Placental epithelial cell (primary cell): ENCODE results near the gene MARK3. TPM values are rescaled to one million over a fixed set of nuclear protein-coding genes. Genes with fewer than 3 reads are reported as not detected.

Experiments used
- small RNA-seq: library from RNA; depleted of rRNA; stranded (forward); fragments of <200 nt; gene quantifications from one replicate; pipeline ENCODE3, GENCODE V24; 2012
- total RNA-seq: library from RNA; depleted of rRNA; stranded (reverse); fragments of >200 nt; gene quantifications from 2 replicates; pipeline ENCODE4 v1.2.3, GENCODE V29; 2012

The MARK3 gene
- total RNA-seq = 88.7 and 98.3 TPM in 2 replicates

GRCh38 chr14:103385152-103385928 is at the start of gene MARK3:
TSS of gene MARK3 (plus strand) at chr14:103385415. CDS start at chr14:103386030, 615 bp downstream.

GRCh38 chr14:103522649-103523574 is 137.7 kb downstream of the MARK3 start, which contains the start of gene CKB:
TSS of gene CKB (minus strand) at chr14:103522830. CDS start at chr14:103522493, 337 bp downstream.

GRCh38 chr14:103528587-103529382 is 143.6 kb downstream of the MARK3 start, which contains the start of gene TRMT61A:
TSS of gene TRMT61A (plus strand) at chr14:103529196. CDS start at chr14:103529979, 783 bp downstream.

Small RNA genes within 50 kb of the gene (small RNA-seq; reads per million reads assigned to genes)
- gene RNU7-160P (not detected), gene SNORA28 (1,696 reads per million, percentile 100 among the genes with 10 or more reads in this experiment)

Other genes with a start within 250 kb of the MARK3 start
- gene EIF5, start 51.2 kb upstream of the MARK3 start, total RNA-seq = 135 and 139 TPM in 2 replicates
- gene CKB, start 137.4 kb downstream of the MARK3 start, total RNA-seq = 3.7 and 11.0 TPM in 2 replicates
- gene TRMT61A, start 143.8 kb downstream of the MARK3 start, total RNA-seq = 4.7 and 9.2 TPM in 2 replicates
- 18.5 and 24.5 TPM in 2 replicates for gene BAG5, start 177.2 kb downstream of the MARK3 start, total RNA-seq
- 16.4 and 18.1 TPM in 2 replicates for gene COA8, start 177.5 kb downstream of the MARK3 start, total RNA-seq
- 172 and 240 TPM in 2 replicates for gene KLC1, start 243.8 kb downstream of the MARK3 start, total RNA-seq